SU-DHL-6 (cell line): Measurements from ENCODE around the gene PLEKHH2.

Experiments
- EZH2phosphoT487 ChIP-seq: fragments of 200-600 bp; sonication (generic), shearing (Covaris generic); conservative IDR thresholded peaks from 2 replicates; pipeline ENCODE4 v1.6.1; 2018; ENCODE audit warnings: mild to moderate bottlenecking, antibody characterized with exemption, low read length, moderate library complexity, mixed read lengths
- TF ChIP-seq, protein P1 (sequence below): fragments of 200-600 bp; sonication (generic); IDR thresholded peaks from one replicate; pipeline ENCODE4 v1.5.1; 2017; ENCODE audit warnings: antibody characterized with exemption, mild to moderate bottlenecking, low read length, moderate library complexity; ENCODE audit not compliant: insufficient read depth, poor library complexity, severe bottlenecking

- TF ChIP-seq, protein P1, sequence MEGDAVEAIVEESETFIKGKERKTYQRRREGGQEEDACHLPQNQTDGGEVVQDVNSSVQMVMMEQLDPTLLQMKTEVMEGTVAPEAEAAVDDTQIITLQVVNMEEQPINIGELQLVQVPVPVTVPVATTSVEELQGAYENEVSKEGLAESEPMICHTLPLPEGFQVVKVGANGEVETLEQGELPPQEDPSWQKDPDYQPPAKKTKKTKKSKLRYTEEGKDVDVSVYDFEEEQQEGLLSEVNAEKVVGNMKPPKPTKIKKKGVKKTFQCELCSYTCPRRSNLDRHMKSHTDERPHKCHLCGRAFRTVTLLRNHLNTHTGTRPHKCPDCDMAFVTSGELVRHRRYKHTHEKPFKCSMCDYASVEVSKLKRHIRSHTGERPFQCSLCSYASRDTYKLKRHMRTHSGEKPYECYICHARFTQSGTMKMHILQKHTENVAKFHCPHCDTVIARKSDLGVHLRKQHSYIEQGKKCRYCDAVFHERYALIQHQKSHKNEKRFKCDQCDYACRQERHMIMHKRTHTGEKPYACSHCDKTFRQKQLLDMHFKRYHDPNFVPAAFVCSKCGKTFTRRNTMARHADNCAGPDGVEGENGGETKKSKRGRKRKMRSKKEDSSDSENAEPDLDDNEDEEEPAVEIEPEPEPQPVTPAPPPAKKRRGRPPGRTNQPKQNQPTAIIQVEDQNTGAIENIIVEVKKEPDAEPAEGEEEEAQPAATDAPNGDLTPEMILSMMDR: no peak
- TF ChIP-seq EZH2phosphoT487: no peak
Measured at GRCh38 chr2:43593254-43593653, 43.8 kb upstream of the PLEKHH2 start.
